H9 (cell line): ENCODE results near the gene LRP1B. TPM values are rescaled to one million over a fixed set of nuclear protein-coding genes. Genes with fewer than 3 reads are reported as not detected.

Experiments used
- DNase-seq: peaks from one replicate; pipeline ENCODE4 v3.0.0-alpha.2; 2017
- H2AFZ ChIP-seq: one replicate; pipeline ENCODE4 v1.6.1; 2013; ENCODE audit warnings: mild to moderate bottlenecking, low read length, control low read depth, moderate library complexity
- H2AK5ac ChIP-seq: 2 replicates; pipeline ENCODE4 v1.6.1; 2013; ENCODE audit warnings: low read length, control low read depth, mixed read lengths; ENCODE audit not compliant: insufficient read length
- H2BK120ac ChIP-seq: one replicate; pipeline ENCODE4 v1.6.1; 2013; ENCODE audit warnings: low read depth, mild to moderate bottlenecking, low read length, control low read depth, inconsistent platforms; ENCODE audit not compliant: poor library complexity, severe bottlenecking
- H2BK12ac ChIP-seq: 2 replicates; pipeline ENCODE4 v1.6.1; 2013; ENCODE audit warnings: low read length, control low read depth, mixed read lengths, low read depth; ENCODE audit not compliant: insufficient read length
- H2BK15ac ChIP-seq: 2 replicates; pipeline ENCODE4 v1.6.1; 2013; ENCODE audit warnings: low read depth, low read length, control low read depth
- H2BK20ac ChIP-seq: one replicate; pipeline ENCODE4 v1.6.1; 2013; ENCODE audit warnings: low read depth, mild to moderate bottlenecking, low read length, control low read depth, inconsistent platforms; ENCODE audit not compliant: poor library complexity, severe bottlenecking
- H2BK5ac ChIP-seq: 2 replicates; pipeline ENCODE4 v1.6.1; 2013; ENCODE audit warnings: low read length, control low read depth, mixed read lengths; ENCODE audit not compliant: insufficient read length
- H3K14ac ChIP-seq: 2 replicates; pipeline ENCODE4 v1.6.1; 2013; ENCODE audit warnings: low read length, control low read depth; ENCODE audit not compliant: insufficient read depth
- H3K18ac ChIP-seq: 2 replicates; pipeline ENCODE4 v1.6.1; 2013; ENCODE audit warnings: low read depth, mild to moderate bottlenecking, mixed read lengths, low read length, control low read depth; ENCODE audit not compliant: insufficient read length
- H3K23ac ChIP-seq: 2 replicates; pipeline ENCODE4 v1.6.1; 2013; ENCODE audit warnings: low read length, control low read depth, mixed read lengths, low read depth; ENCODE audit not compliant: insufficient read length
- H3K23me2 ChIP-seq: 2 replicates; pipeline ENCODE4 v1.6.1; 2013; ENCODE audit warnings: low read depth, mild to moderate bottlenecking, mixed read lengths, low read length, control low read depth; ENCODE audit not compliant: insufficient read length, poor library complexity, severe bottlenecking
- H3K27ac ChIP-seq: 2 replicates; pipeline ENCODE4 v1.5.1; 2013; ENCODE audit warnings: low read length, control low read depth, mixed read lengths, low read depth; ENCODE audit not compliant: insufficient read length
- H3K27me3 ChIP-seq: 2 replicates; pipeline ENCODE4 v1.6.1; 2013; ENCODE audit warnings: low read length, control low read depth, inconsistent platforms; ENCODE audit not compliant: insufficient read depth
- H3K4ac ChIP-seq: 2 replicates; pipeline ENCODE4 v1.6.1; 2013; ENCODE audit warnings: low read depth, mild to moderate bottlenecking, control low read depth, inconsistent platforms, low read length, moderate library complexity
- H3K4me1 ChIP-seq: 2 replicates; pipeline ENCODE4 v1.6.1; 2013; ENCODE audit warnings: low read length, control low read depth, inconsistent platforms; ENCODE audit not compliant: insufficient read depth
- H3K4me2 ChIP-seq: 2 replicates; pipeline ENCODE4 v1.6.1; 2013; ENCODE audit warnings: low read length, control low read depth, mixed read lengths; ENCODE audit not compliant: insufficient read length, insufficient read depth
- H3K56ac ChIP-seq: 2 replicates; pipeline ENCODE4 v1.6.1; 2013; ENCODE audit warnings: low read depth, mild to moderate bottlenecking, mixed read lengths, low read length, control low read depth; ENCODE audit not compliant: insufficient read length
- H3K79me1 ChIP-seq: 2 replicates; pipeline ENCODE4 v1.6.1; 2013; ENCODE audit warnings: low read depth, mild to moderate bottlenecking, moderate library complexity, low read length, control low read depth, inconsistent platforms; ENCODE audit not compliant: insufficient read depth, poor library complexity, severe bottlenecking
- H3K79me2 ChIP-seq: 2 replicates; pipeline ENCODE4 v1.6.1; 2013; ENCODE audit warnings: low read length, control low read depth, inconsistent platforms; ENCODE audit not compliant: insufficient read depth
- H3K9ac ChIP-seq: 2 replicates; pipeline ENCODE4 v1.6.1; 2013; ENCODE audit warnings: low read length, control low read depth, mixed read lengths; ENCODE audit not compliant: insufficient read length; ENCODE audit errors: extremely low read depth
- H3K9me3 ChIP-seq: one replicate; pipeline ENCODE4 v1.6.1; 2013; ENCODE audit warnings: low read depth, low read length, inconsistent platforms; ENCODE audit not compliant: control insufficient read depth
- H3T11ph ChIP-seq: one replicate; pipeline ENCODE4 v1.6.1; 2013; ENCODE audit warnings: mild to moderate bottlenecking, low read length, control low read depth, inconsistent platforms
- H4K20me1 ChIP-seq: one replicate; pipeline ENCODE4 v1.6.1; 2013; ENCODE audit not compliant: control insufficient read depth, insufficient read length, insufficient read depth
- H4K5ac ChIP-seq: 2 replicates; pipeline ENCODE4 v1.6.1; 2013; ENCODE audit warnings: low read depth, mild to moderate bottlenecking, mixed read lengths, low read length, control low read depth; ENCODE audit not compliant: insufficient read length
- H4K8ac ChIP-seq: replicated peaks from 2 replicates; pipeline ENCODE4 v1.6.1; 2013; ENCODE audit warnings: low read length, control low read depth, mixed read lengths, low read depth; ENCODE audit not compliant: insufficient read length
- H4K91ac ChIP-seq: 2 replicates; pipeline ENCODE4 v1.6.1; 2013; ENCODE audit warnings: low read depth, mild to moderate bottlenecking, moderate library complexity, mixed read lengths, low read length, control low read depth; ENCODE audit not compliant: insufficient read length
- H3K27ac Mint-ChIP-seq, 3 experiments: 2 replicates in 2 of 3; 3 replicates in 1 of 3; pipeline ENCODE4 v1.8.0; 2020 to 2021; ENCODE audit warnings: mixed read lengths in 3 of 3, mild to moderate bottlenecking in 1 of 3, moderate library complexity in 1 of 3
- H3K27me3 Mint-ChIP-seq: 2 replicates; pipeline ENCODE4 v1.8.0; 2021; ENCODE audit warnings: low read depth, mild to moderate bottlenecking, moderate library complexity, mixed read lengths
- H3K36me3 Mint-ChIP-seq, 3 experiments: 2 replicates in 2 of 3; 3 replicates in 1 of 3; pipeline ENCODE4 v1.8.0; 2020 to 2021; ENCODE audit warnings: low read depth in 3 of 3, mixed read lengths in 3 of 3; ENCODE audit not compliant: insufficient read depth in 1 of 3
- H3K4me1 Mint-ChIP-seq, 2 experiments: 2 replicates each; pipeline ENCODE4 v1.8.0; 2020; ENCODE audit warnings: mixed read lengths in 2 of 2
- H3K4me3 Mint-ChIP-seq, 2 experiments: 2 replicates in 1 of 2; 3 replicates in 1 of 2; pipeline ENCODE4 v1.8.0; 2020 to 2021; ENCODE audit warnings: mild to moderate bottlenecking in 2 of 2, mixed read lengths in 2 of 2, moderate library complexity in 1 of 2
- H3K9me3 Mint-ChIP-seq, 2 experiments: 2 replicates in 1 of 2; 3 replicates in 1 of 2; pipeline ENCODE4 v1.8.0; 2020; ENCODE audit warnings: mild to moderate bottlenecking in 2 of 2, mixed read lengths in 2 of 2, moderate library complexity in 1 of 2
- WGBS: extraction: QIAGEN DNeasy Blood & Tissue Kit; methylation state at CpG from one replicate; pipeline ENCODE4 v1.1.7; 2013; ENCODE audit warnings: missing lambda C conversion rate, low lambda C conversion rate, mixed read lengths; ENCODE audit not compliant: insufficient read length; ENCODE audit errors: extremely low coverage; 5-methylcytosine and 5-hydroxymethylcytosine counted together
- total RNA-seq: library from RNA; stranded (reverse); gene quantifications from 2 replicates; pipeline ENCODE4 v1.2.1, GENCODE V29; 2021
- TF ChIP-seq, protein P1 (sequence below): fragments of 200-600 bp; sonication (generic); conservative IDR thresholded peaks from 3 replicates; pipeline ENCODE4 v1.8.0; 2021; ENCODE audit warnings: antibody characterized with exemption, mild to moderate bottlenecking

LRP1B gene
- total RNA-seq, 1 experiment from 2014 or later = not detected

DNA sequence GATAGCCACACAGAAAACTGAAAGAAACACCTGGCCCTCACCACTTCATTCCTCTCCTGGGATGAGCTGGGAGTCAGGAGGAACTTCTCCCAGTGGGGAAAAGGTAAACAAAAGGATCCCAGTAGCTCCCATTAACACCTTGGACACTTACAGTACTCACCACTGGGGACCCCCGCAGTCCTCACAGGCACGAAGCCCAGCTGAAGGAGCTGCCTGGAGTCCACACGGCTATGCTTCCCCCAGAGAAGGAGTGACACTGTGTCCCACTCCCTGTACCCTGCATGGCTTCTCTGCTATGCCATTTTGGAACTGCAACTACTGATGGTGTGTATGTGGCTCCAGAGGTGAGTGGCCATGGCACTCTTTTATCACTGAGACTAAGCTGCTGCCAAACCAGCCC is 1565.1 kb downstream of the LRP1B start:
- H3K4me3 Mint-ChIP-seq = no peak overlapping the region
- no peak overlapping the region for H3K23ac ChIP-seq
- no peaks in the 10 kb centered on the region for H3K23me2 ChIP-seq
- no peak overlapping the region for H2BK20ac ChIP-seq
- H3K27me3 Mint-ChIP-seq = no peaks in the 10 kb centered on the region
- TF ChIP-seq, protein P1, sequence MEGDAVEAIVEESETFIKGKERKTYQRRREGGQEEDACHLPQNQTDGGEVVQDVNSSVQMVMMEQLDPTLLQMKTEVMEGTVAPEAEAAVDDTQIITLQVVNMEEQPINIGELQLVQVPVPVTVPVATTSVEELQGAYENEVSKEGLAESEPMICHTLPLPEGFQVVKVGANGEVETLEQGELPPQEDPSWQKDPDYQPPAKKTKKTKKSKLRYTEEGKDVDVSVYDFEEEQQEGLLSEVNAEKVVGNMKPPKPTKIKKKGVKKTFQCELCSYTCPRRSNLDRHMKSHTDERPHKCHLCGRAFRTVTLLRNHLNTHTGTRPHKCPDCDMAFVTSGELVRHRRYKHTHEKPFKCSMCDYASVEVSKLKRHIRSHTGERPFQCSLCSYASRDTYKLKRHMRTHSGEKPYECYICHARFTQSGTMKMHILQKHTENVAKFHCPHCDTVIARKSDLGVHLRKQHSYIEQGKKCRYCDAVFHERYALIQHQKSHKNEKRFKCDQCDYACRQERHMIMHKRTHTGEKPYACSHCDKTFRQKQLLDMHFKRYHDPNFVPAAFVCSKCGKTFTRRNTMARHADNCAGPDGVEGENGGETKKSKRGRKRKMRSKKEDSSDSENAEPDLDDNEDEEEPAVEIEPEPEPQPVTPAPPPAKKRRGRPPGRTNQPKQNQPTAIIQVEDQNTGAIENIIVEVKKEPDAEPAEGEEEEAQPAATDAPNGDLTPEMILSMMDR = no peak
- H3K9me3 ChIP-seq = no peaks in the 10 kb centered on the region
- H3K4ac ChIP-seq = no peak overlapping the region
- no peaks in the 10 kb centered on the region for H3K4me1 ChIP-seq
- peaks cover 0 to 2% of the 10 kb centered on the region in 2 experiments; a peak in 1 of 4 replicates for H3K4me1 Mint-ChIP-seq
- no peak overlapping the region for H3K56ac ChIP-seq
- H3T11ph ChIP-seq = no peak overlapping the region
- H3K18ac ChIP-seq = no peak overlapping the region
- no peaks in the 10 kb centered on the region; a peak in 1 of 7 replicates for H3K36me3 Mint-ChIP-seq
- H4K8ac ChIP-seq = no peak overlapping the region
- no peak overlapping the region for H2BK5ac ChIP-seq
- no peak overlapping the region for H3K4me2 ChIP-seq
- H2BK120ac ChIP-seq = no peak overlapping the region
- H2AK5ac ChIP-seq = no peak overlapping the region
- no peaks in the 10 kb centered on the region for H3K27me3 ChIP-seq
- DNase-seq = peak; percentile 38
- H4K91ac ChIP-seq = no peak overlapping the region
- no CpG with 5 or more reads among the region's 3 CpGs for WGBS
- H3K27ac ChIP-seq = no peak overlapping the region
- no peak overlapping the region for H3K14ac ChIP-seq
- H3K9me3 Mint-ChIP-seq = no peaks in the 10 kb centered on the region
- H4K20me1 ChIP-seq = no peaks in the 10 kb centered on the region
- H3K27ac Mint-ChIP-seq = no peak overlapping the region
- no peak overlapping the region for H2AFZ ChIP-seq
- no peak overlapping the region for H2BK12ac ChIP-seq
- no peak overlapping the region for H4K5ac ChIP-seq
- no peaks in the 10 kb centered on the region for H3K79me1 ChIP-seq
- H3K79me2 ChIP-seq = no peaks in the 10 kb centered on the region
- H2BK15ac ChIP-seq = no peak overlapping the region
- H3K9ac ChIP-seq = no peak overlapping the region
